ENCODE results near the gene LRMDA. TPM values are rescaled to one million over a fixed set of nuclear protein-coding genes. Genes with fewer than 3 reads are reported as not detected.

LRMDA gene
- total RNA-seq, 1 experiment from 2014 or later = 1.2 TPM

DNA sequence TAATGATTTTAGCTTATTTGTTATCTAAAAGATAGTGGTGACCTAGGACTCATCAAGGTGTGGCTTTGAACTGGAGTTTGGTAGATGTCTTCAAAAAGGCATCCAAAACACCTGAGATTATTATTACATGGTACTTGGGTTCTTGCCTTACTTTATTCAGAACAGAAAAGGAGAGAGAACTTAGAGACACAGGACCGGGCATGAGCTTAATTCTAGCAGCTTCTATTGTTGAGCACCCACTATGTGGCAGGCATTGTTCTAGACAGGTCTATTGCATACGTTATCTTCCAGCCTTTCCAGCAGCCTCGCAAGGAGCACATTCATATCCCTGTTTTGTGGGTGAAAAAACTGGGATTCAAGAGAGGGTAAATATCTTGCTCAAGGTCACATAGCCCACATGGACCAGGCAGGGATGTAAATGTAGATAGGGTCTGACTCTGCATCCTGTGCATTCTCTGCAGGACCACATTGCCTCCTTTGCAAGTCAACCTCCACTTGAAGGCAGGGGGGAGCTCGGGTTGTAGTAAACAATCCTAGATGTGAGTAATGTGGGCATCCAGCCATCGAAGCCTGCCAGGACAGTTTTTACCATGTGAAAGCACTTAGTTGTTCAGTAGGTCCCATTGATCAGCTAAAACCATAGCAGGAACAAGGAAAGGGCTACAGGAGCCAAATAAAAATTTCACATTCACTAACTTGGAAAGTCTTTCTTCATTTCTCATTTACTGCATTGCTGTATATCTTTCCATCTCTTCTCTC, 551.4 kb downstream of the LRMDA start:
- H4K20me1 ChIP-seq (ENCODE audit: low read length) = no peaks in the 10 kb centered on the region
- no TSS peak for BruUV-seq (replicated peaks)
- peak; percentile 93 for DNase-seq
- intact Hi-C loops (cut with micrococcal nuclease) = no loop called here
- H3K4me2 ChIP-seq (ENCODE audit: low read length) = no peak overlapping the region
- ChIA-PET CTCF (interaction anchor here (0.6 to 0.7 kb wide), 2 partner anchors 64 to 578 kb away, joined by 3 read pairs; no protein-coding TSS in a partner anchor), POLR2A (ENCODE audit: unreplicated experiment) (no interaction called here)
- H3F3A ChIP-seq (ENCODE audit: low read length, unreplicated experiment) = no peaks in the 10 kb centered on the region
- 0 out of 2 replicates have a peak, but pooled peaks cover 8% of the 10 kb centered on the region for H3K9me2 ChIP-seq (replicated peaks; ENCODE audit: low read length)
- H3K9ac ChIP-seq (ENCODE audit: low read length) = no peak overlapping the region
- H3K79me2 ChIP-seq (ENCODE audit: low read length) = no peaks in the 10 kb centered on the region
- peaks cover 36% of the 10 kb centered on the region for H3K27me3 ChIP-seq (ENCODE audit: low read length)
- H3K4me3 ChIP-seq (ENCODE audit: low read length) = no peak overlapping the region
- TF ChIP-seq, protein P1, sequence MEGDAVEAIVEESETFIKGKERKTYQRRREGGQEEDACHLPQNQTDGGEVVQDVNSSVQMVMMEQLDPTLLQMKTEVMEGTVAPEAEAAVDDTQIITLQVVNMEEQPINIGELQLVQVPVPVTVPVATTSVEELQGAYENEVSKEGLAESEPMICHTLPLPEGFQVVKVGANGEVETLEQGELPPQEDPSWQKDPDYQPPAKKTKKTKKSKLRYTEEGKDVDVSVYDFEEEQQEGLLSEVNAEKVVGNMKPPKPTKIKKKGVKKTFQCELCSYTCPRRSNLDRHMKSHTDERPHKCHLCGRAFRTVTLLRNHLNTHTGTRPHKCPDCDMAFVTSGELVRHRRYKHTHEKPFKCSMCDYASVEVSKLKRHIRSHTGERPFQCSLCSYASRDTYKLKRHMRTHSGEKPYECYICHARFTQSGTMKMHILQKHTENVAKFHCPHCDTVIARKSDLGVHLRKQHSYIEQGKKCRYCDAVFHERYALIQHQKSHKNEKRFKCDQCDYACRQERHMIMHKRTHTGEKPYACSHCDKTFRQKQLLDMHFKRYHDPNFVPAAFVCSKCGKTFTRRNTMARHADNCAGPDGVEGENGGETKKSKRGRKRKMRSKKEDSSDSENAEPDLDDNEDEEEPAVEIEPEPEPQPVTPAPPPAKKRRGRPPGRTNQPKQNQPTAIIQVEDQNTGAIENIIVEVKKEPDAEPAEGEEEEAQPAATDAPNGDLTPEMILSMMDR (conservative IDR thresholded peaks at IDR 0.05; ENCODE audit: low read depth, low read length) = no peak
- TF ChIP-seq EZH2 (IDR thresholded peaks at IDR 0.05; ENCODE audit: low read length, unreplicated experiment) = no peak
- no peak overlapping the region for H3K27ac ChIP-seq (ENCODE audit: low read length)
- no peaks in the 10 kb centered on the region for H3K36me3 ChIP-seq (ENCODE audit: low read depth, low read length)
- no peaks in the 10 kb centered on the region for H3K9me3 ChIP-seq (ENCODE audit: low read length)
- no peak overlapping the region for H2AFZ ChIP-seq (ENCODE audit: low read length)
- peaks cover 5% of the 10 kb centered on the region for H3K4me1 ChIP-seq (ENCODE audit: insufficient read depth, low read length)
- ATAC-seq = peak; percentile 62

DNA sequence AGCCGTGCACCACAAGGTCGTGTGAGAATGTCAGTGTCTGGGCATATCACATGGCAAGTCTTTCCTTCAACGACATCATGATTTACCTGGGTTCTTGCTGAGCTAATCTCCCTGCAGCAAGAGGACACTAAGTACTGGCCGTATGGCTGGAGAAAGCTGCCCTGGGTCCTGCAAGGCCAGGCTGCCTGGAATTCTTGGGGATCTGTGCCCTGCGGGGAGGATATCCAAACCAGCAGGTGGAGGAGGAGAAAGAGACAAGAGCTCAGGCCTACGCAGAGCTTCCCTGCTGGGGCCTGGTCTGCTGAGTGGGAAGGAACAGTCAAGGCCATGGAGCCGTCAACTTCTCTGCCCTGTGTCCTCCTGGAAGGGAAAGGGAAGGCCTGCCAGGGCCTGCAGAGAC, 552.6 kb downstream of the LRMDA start:
- no peak overlapping the region for H3K4me3 ChIP-seq (ENCODE audit: low read length)
- H2AFZ ChIP-seq (ENCODE audit: low read length) = no peak overlapping the region
- peaks cover 36% of the 10 kb centered on the region for H3K27me3 ChIP-seq (ENCODE audit: low read length)
- ChIA-PET POLR2A (ENCODE audit: unreplicated experiment) (no interaction called here), CTCF (no interaction called here)
- no TSS peak for BruUV-seq (replicated peaks)
- no peak overlapping the region for H3K4me2 ChIP-seq (ENCODE audit: low read length)
- TF ChIP-seq, protein P1 (conservative IDR thresholded peaks at IDR 0.05; ENCODE audit: low read depth, low read length) = no peak
- TF ChIP-seq EZH2 (IDR thresholded peaks at IDR 0.05; ENCODE audit: low read length, unreplicated experiment) = no peak
- H3F3A ChIP-seq (ENCODE audit: low read length, unreplicated experiment) = no peaks in the 10 kb centered on the region
- no peaks in the 10 kb centered on the region for H3K9me3 ChIP-seq (ENCODE audit: low read length)
- intact Hi-C loops (cut with micrococcal nuclease) = no loop called here
- no peaks in the 10 kb centered on the region for H3K79me2 ChIP-seq (ENCODE audit: low read length)
- no peak overlapping the region for H3K27ac ChIP-seq (ENCODE audit: low read length)
- 0 out of 2 replicates have a peak, but pooled peaks cover 8% of the 10 kb centered on the region for H3K9me2 ChIP-seq (replicated peaks; ENCODE audit: low read length)
- DNase-seq (no peak), ATAC-seq (no peak)
- no peak overlapping the region for H3K9ac ChIP-seq (ENCODE audit: low read length)
- H3K36me3 ChIP-seq (ENCODE audit: low read depth, low read length) = no peaks in the 10 kb centered on the region
- no peaks in the 10 kb centered on the region for H4K20me1 ChIP-seq (ENCODE audit: low read length)
- H3K4me1 ChIP-seq (ENCODE audit: insufficient read depth, low read length) = peaks cover 7% of the 10 kb centered on the region

DNA sequence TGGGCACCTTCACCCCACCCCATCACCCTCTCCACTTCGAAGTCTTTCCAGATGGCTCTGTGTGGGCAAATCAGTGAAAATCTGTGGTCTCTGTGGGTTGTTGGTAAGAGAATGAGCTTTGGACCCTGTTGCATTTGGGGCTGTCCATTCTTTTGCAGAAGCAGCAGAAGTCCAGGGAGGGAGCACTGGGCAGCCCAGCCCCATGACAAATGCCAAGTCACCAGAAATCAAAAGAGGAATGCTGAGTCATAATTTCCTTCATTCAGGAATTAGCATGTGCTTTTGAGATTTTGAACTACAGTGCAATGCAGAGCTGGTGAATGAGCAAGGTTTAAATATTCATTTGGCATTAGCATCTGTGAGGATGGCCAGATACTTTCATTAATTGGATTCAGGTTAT, 556.2 kb downstream of the LRMDA start:
- no peaks in the 10 kb centered on the region for H4K20me1 ChIP-seq (ENCODE audit: low read length)
- ChIA-PET CTCF (no interaction called here), POLR2A (ENCODE audit: unreplicated experiment) (interaction anchor here (0.7 kb wide), 1 partner anchor 22 kb away, joined by 3 read pairs; no protein-coding TSS in a partner anchor)
- no peak overlapping the region for H3K9ac ChIP-seq (ENCODE audit: low read length)
- H3K27me3 ChIP-seq (ENCODE audit: low read length) = peaks cover 23% of the 10 kb centered on the region
- 0 out of 2 replicates have a peak, but pooled peaks cover 4% of the 10 kb centered on the region for H3K9me2 ChIP-seq (replicated peaks; ENCODE audit: low read length)
- peaks cover 7% of the 10 kb centered on the region for H3K4me1 ChIP-seq (ENCODE audit: insufficient read depth, low read length)
- H3K79me2 ChIP-seq (ENCODE audit: low read length) = no peaks in the 10 kb centered on the region
- H3K4me3 ChIP-seq (ENCODE audit: low read length) = no peak overlapping the region
- 0 out of 2 replicates have a peak overlapping the region, but pooled peaks have one; percentile 0 for H2AFZ ChIP-seq (ENCODE audit: low read length)
- H3K36me3 ChIP-seq (ENCODE audit: low read depth, low read length) = no peaks in the 10 kb centered on the region
- no peaks in the 10 kb centered on the region for H3K9me3 ChIP-seq (ENCODE audit: low read length)
- intact Hi-C loops (cut with micrococcal nuclease) = no loop called here
- no peak overlapping the region for H3K27ac ChIP-seq (ENCODE audit: low read length)
- H3F3A ChIP-seq (ENCODE audit: low read length, unreplicated experiment) = no peaks in the 10 kb centered on the region
- H3K4me2 ChIP-seq (ENCODE audit: low read length) = 0 out of 2 replicates have a peak overlapping the region, but pooled peaks have one; percentile 0
- TF ChIP-seq EZH2 (IDR thresholded peaks at IDR 0.05; ENCODE audit: low read length, unreplicated experiment) = no peak
- no peak for TF ChIP-seq EZH2phosphoT487 (IDR thresholded peaks at IDR 0.05; ENCODE audit: borderline replicate concordance, low read length)
- TF ChIP-seq, protein P1 (conservative IDR thresholded peaks at IDR 0.05; ENCODE audit: low read depth, low read length) = no peak
- ATAC-seq (peak; percentile 59), DNase-seq (peak; percentile 92)
- no TSS peak for BruUV-seq (replicated peaks)
